Thoracic aorta (tissue), 2 donors: Measurements from ENCODE around the gene RMND5B. TPM values are rescaled to one million over a fixed set of nuclear protein-coding genes. Genes with fewer than 3 reads are reported as not detected.

ENCODE experiments used
- ATAC-seq: fragments of 150-250 bp; one replicate; pipeline ENCODE4 v1.8.0; 2017; ENCODE audit warnings: low read depth; ENCODE audit not compliant: insufficient number of reproducible peaks, low FRiP score
- DNase-seq: peaks from one replicate; pipeline ENCODE4 v3.0.0-alpha.2; 2020; ENCODE audit warnings: low spot score
- H3K27ac ChIP-seq, 2 donors: fragments of 200-600 bp; sonication (generic); 1 replicate in 1 of 2; 2 replicates in 1 of 2; pipeline ENCODE4 v1.5.1; 2016; ENCODE audit warnings: mild to moderate bottlenecking in 2 of 2, moderate library complexity in 2 of 2
- H3K27me3 ChIP-seq: fragments of 200-600 bp; sonication (generic); replicated peaks from 2 replicates; pipeline ENCODE4 v1.6.0; 2016; ENCODE audit warnings: mild to moderate bottlenecking; ENCODE audit not compliant: insufficient read depth
- H3K36me3 ChIP-seq: fragments of 200-600 bp; sonication (generic); one replicate; pipeline ENCODE4 v1.5.1; 2016
- H3K4me1 ChIP-seq, 2 donors: fragments of 200-600 bp; sonication (generic); 1 replicate in 1 of 2; 2 replicates in 1 of 2; pipeline versions ENCODE4 v1.5.1 to v1.6.0; 2016; ENCODE audit warnings: low read depth in 2 of 2, mild to moderate bottlenecking in 1 of 2; ENCODE audit not compliant: control insufficient read depth in 1 of 2
- H3K4me3 ChIP-seq: fragments of 200-600 bp; sonication (generic); 2 replicates; pipeline ENCODE4 v1.5.1; 2016; ENCODE audit warnings: mild to moderate bottlenecking
- H3K9me3 ChIP-seq: fragments of 200-600 bp; sonication (generic); 2 replicates; pipeline ENCODE4 v1.5.1; 2016
- total RNA-seq, 2 donors: library from RNA; depleted of rRNA; stranded (reverse); fragments of >200 nt; gene quantifications; one replicate each; pipeline versions ENCODE4 v1.1.0 to v1.2.3, GENCODE V29; 2016
- TF ChIP-seq, protein P1 (sequence below): fragments of 200-600 bp; sonication (generic); IDR thresholded peaks from one replicate; pipeline ENCODE4 v1.5.1; 2019; ENCODE audit warnings: antibody characterized with exemption

Gene RMND5B
- total RNA-seq, 2 donors from 2014 or later, result 45.0 to 59.4 TPM

DNA sequence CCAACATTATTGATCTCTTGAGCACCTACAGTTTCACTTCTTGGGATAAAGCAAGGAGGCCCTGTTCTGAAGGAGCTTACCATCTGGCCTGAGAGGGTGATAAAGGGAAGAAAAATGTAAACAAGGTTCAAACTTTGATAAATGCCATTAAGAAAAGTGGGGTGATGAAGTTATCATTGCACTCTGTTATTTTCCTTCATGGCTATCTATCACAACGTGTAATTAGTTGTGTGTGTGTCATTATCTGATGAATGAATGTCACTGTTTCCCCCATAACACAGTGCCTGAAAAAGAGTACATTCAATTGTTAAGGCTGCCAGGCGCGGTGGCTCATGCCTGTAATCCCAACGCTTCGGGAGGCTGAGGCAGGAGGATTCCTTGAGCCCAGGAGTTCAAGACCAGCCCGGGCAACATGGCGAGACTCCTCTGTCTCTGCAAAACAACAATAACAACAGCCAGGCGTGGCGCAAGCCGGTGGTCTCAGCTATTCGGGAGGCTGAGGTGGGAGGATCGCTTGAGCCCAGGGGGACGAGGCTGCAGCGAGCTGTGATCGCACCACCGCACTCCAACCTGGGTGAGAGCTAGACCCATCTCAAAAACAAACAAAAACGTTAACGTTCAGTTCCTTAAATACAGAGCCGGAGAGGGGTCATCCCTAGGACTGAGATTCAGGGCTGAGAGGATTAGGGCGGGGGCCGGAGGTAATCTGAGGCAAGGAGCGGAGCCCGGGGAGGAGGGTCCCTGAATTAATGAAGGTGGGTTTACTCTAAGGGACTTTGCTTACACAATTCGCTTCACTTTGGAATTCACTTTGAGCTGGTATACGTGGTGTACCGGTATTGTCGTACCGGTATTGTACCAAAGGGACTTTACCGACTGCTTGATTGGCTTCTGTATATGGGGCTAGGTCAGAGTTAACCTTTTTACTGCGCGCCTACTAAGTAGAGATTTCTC, 22.0 kb downstream of the RMND5B start:
- Histone ChIP-seq H3K4me3 (peak overlapping the region; percentile 84), H3K36me3 (peaks cover 25% of the 10 kb centered on the region), H3K27me3 (no peaks in the 10 kb centered on the region), H3K9me3 (no peaks in the 10 kb centered on the region), H3K27ac (peak overlapping the region; percentile 46 to 68), H3K4me1 (peaks cover 11 to 20% of the 10 kb centered on the region in 2 donors)
- no peak for ATAC-seq
- TF ChIP-seq, protein P1, sequence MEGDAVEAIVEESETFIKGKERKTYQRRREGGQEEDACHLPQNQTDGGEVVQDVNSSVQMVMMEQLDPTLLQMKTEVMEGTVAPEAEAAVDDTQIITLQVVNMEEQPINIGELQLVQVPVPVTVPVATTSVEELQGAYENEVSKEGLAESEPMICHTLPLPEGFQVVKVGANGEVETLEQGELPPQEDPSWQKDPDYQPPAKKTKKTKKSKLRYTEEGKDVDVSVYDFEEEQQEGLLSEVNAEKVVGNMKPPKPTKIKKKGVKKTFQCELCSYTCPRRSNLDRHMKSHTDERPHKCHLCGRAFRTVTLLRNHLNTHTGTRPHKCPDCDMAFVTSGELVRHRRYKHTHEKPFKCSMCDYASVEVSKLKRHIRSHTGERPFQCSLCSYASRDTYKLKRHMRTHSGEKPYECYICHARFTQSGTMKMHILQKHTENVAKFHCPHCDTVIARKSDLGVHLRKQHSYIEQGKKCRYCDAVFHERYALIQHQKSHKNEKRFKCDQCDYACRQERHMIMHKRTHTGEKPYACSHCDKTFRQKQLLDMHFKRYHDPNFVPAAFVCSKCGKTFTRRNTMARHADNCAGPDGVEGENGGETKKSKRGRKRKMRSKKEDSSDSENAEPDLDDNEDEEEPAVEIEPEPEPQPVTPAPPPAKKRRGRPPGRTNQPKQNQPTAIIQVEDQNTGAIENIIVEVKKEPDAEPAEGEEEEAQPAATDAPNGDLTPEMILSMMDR, result no peak
- DNase-seq, result no peak

DNA sequence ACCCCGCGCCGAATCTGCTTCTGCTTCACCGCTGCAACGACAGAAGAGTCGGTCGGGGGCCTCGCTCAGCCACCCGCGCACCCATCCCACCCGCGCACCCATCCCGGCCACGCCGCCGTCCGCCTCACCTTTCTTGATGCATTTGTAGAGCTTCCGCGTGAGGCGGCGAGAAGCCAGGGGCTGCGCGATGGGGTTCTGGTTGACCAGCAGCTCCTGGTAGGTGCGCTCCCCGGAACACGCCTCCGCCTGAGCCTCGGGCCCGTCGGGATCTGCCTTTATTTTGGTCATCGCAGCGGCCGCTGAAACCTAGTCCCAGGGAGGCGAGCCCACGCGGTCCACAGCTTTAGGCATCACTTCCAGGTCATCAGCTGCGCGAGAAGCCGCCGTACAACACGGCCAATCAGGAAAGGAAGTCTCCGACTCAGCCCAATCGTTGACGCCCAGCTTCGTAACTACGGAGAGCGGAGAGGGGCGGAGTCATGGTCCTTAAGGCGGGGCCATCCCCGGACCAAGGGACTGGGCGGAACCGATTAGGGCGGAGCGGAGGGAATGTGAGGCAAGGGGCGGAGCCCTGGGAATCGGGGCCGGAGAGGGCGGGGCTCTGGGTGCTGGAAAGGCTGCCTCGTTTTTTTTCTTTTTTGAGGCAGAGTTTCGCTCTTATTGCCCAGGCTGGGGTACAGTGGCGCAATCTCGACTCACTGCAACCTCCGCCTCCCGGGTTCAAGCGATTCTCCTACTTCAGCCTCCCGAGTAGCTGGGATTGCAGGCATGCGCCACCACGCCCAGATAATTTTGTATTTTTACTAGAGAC, 22.9 kb downstream of the RMND5B start, which contains the start of gene NHP2:
TSS of gene NHP2 (minus strand) at position 356 of the 811 bp plus-strand sequence. CDS start at position 288, 68 bp downstream.
- DNase-seq (peak; percentile 96), ATAC-seq (peak; percentile 97)
- Histone ChIP-seq H3K27me3 (no peaks in the 10 kb centered on the region), H3K36me3 (peaks cover 15% of the 10 kb centered on the region), H3K9me3 (no peaks in the 10 kb centered on the region), H3K4me3 (peak within 1 kb of the TSS; percentile 84), H3K4me1 (peaks cover 11 to 20% of the 10 kb centered on the region in 2 donors), H3K27ac (peak within 1 kb of the TSS; percentile 46 to 68)
- TF ChIP-seq, protein P1, result no peak

DNA sequence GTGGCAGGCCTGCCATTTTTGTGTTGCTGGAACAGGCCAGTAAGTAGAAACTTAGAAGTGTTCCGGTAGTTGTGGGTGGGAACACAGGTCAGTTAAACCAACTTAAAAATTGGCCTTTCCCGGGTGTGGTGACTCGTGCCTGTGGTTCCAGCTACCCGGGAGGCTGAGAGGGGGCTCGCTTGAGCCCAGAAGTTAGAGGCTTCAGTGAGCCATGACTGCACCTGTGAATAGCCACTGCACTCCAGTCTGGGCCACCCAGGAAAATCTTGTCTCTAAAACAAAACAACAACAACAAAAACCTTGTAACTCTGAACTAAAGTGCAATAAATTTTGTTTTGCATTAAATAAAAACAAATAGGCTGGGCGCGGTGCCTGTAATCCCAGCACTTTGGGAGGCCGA, 24.3 kb downstream of the RMND5B start:
- H3K4me3 ChIP-seq, result no peak overlapping the region
- peaks cover 2% of the 10 kb centered on the region for H3K36me3 ChIP-seq
- TF ChIP-seq, protein P1, result no peak
- ATAC-seq (no peak), DNase-seq (no peak)
- H3K4me1 ChIP-seq, result peaks cover 11 to 20% of the 10 kb centered on the region in 2 donors
- H3K27ac ChIP-seq, result no peak overlapping the region
- H3K27me3 ChIP-seq, result no peaks in the 10 kb centered on the region
- H3K9me3 ChIP-seq, result no peaks in the 10 kb centered on the region

DNA sequence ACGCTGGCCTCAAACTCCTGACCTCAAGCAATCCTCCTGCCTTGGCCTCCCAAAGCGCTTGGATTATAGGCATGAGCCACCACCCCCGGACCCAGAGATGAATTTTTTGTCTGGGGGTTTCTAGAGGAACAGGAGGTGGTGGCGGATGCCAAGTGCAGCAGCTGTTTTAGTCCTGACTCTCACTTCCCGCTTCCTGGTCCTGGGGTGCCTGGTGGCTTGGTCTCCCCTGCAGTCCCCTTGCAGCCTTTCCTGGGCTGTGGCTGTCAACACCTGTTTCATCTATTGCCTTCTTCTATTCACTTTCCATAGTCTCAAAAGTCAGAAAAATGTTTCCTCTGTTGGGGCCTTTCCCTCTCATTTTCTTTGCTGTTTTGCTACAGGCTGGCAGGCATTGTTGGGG, 29.4 kb downstream of the RMND5B start:
- Histone ChIP-seq H3K27me3 (no peaks in the 10 kb centered on the region), H3K27ac (no peak overlapping the region), H3K36me3 (no peaks in the 10 kb centered on the region), H3K9me3 (no peaks in the 10 kb centered on the region), H3K4me3 (no peak overlapping the region), H3K4me1 (peaks cover 0 to 9% of the 10 kb centered on the region in 2 donors)
- TF ChIP-seq, protein P1, result no peak
- DNase-seq (no peak), ATAC-seq (no peak)

DNA sequence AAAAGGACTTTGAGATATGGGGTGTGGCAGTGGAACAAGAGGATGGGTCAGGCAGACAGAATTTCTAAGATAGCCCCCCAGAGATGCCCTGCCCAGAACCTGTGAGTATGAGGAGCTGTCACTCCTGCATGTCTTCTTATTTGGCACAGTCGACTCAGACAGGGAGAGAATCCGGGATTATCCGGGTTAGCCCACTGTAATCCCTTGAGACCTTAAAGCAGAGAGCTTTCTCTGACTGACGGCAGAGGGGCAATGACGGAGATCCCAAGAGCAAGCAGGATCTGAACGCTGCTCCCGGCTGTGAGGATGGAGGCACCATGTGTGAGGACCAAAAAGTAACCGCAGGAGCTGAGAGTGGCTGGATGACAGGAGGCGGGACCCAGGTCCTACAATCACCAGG, 31.7 kb downstream of the RMND5B start:
- Histone ChIP-seq H3K9me3 (no peaks in the 10 kb centered on the region), H3K27me3 (no peaks in the 10 kb centered on the region), H3K36me3 (no peaks in the 10 kb centered on the region), H3K4me1 (peaks cover 0 to 9% of the 10 kb centered on the region in 2 donors), H3K4me3 (no peak overlapping the region), H3K27ac (no peak overlapping the region)
- no peak for ATAC-seq
- TF ChIP-seq, protein P1, result no peak
- DNase-seq, result no peak
